HepG2 (cell line): ENCODE data around the gene PRIMPOL. TPM values are rescaled to one million over a fixed set of nuclear protein-coding genes. Genes with fewer than 3 reads are reported as not detected.

ENCODE experiments used
- ATAC-seq: fragments of 200-7000 bp; cut with Tn5 transposase; 3 replicates; pipeline ENCODE4 v1.9.1; 2020; ENCODE audit warnings: mild to moderate bottlenecking, moderate library complexity
- BruUV-seq: library from RNA; stranded (reverse); fragments of 400-500 nt; replicated peaks from 2 replicates; lab custom pipeline; 2021; lab: Mats Ljungman, UMichigan
- CTCF ChIA-PET: fragments of 300-600 bp; formaldehyde crosslinking; extraction: SDS; loops from one replicate; lab custom pipeline; 2021; ENCODE audit warnings: low total read pairs, inconsistent platforms, low intra/inter-chr PET ratio; lab: Yijun Ruan, JAX
- POLR2A ChIA-PET: fragments of 350-600 bp; sonication (Branson Sonifier 250); formaldehyde crosslinking; loops from one replicate; lab custom pipeline; 2020; ENCODE audit warnings: antibody characterized with exemption, inconsistent platforms; lab: Yijun Ruan, JAX
- DNase-seq: peaks from one replicate; pipeline ENCODE4 v3.0.0-alpha.2; 2015; ENCODE audit warnings: low spot score
- FAIRE-seq: peaks from 3 replicates; lab custom pipeline; 2011; peaks lifted over from hg19 to GRCh38; lab: Jason Lieb, UNC
- H2AFZ ChIP-seq: one replicate; pipeline ENCODE4 v1.6.1; 2011; ENCODE audit warnings: low read length, inconsistent platforms
- H3K27ac ChIP-seq: fragments of 300-600 bp; 3 replicates; pipeline ENCODE4 v1.8.0; 2011; ENCODE audit warnings: mixed run types, mild to moderate bottlenecking, mixed read lengths, low read length, inconsistent platforms; ENCODE audit not compliant: insufficient read depth; ENCODE audit errors: extremely low read length
- H3K27me3 ChIP-seq, 2 experiments: fragments of 200-600 bp in 1 of 2; 2 replicates in 1 of 2; 3 replicates in 1 of 2; pipeline versions ENCODE4 v1.6.0 to v1.8.0; 2011; ENCODE audit warnings: low read length in 2 of 2, mild to moderate bottlenecking in 2 of 2, moderate library complexity in 2 of 2, inconsistent platforms in 1 of 2; ENCODE audit not compliant: insufficient read depth in 2 of 2, control insufficient read depth in 1 of 2
- H3K36me3 ChIP-seq, 2 experiments: fragments of 200-600 bp in 1 of 2; replicated peaks in 1 of 2; 2 replicates in 1 of 2; 3 replicates in 1 of 2; pipeline versions ENCODE4 v1.5.1 to v1.8.0; 2011; ENCODE audit warnings: low read length in 2 of 2, inconsistent platforms in 1 of 2; ENCODE audit not compliant: insufficient read depth in 2 of 2, control insufficient read depth in 1 of 2
- H3K4me1 ChIP-seq: 2 replicates; pipeline ENCODE4 v1.5.1; 2012; ENCODE audit warnings: low read length, inconsistent platforms; ENCODE audit not compliant: insufficient read depth
- H3K4me2 ChIP-seq: 2 replicates; pipeline ENCODE4 v1.6.0; 2011; ENCODE audit warnings: low read depth, low read length, inconsistent platforms
- H3K4me3 ChIP-seq, 3 experiments: fragments of 200-600 bp in 1 of 3; sonication (generic), shearing (Covaris generic) in 1 of 3; replicated peaks in 1 of 3; 2 replicates each; pipeline ENCODE4 v1.5.1; 2011 to 2016; ENCODE audit warnings: low read length in 3 of 3, inconsistent platforms in 2 of 3, low read depth in 2 of 3, mild to moderate bottlenecking in 2 of 3, control low read depth in 1 of 3, mixed read lengths in 1 of 3; ENCODE audit not compliant: insufficient read depth in 1 of 3
- H3K79me2 ChIP-seq: one replicate; pipeline ENCODE4 v1.6.1; 2011; ENCODE audit warnings: low read length, inconsistent platforms; ENCODE audit not compliant: insufficient read depth
- H3K9ac ChIP-seq: 2 replicates; pipeline ENCODE4 v1.6.0; 2011; ENCODE audit warnings: mild to moderate bottlenecking, low read depth, low read length, inconsistent platforms; ENCODE audit not compliant: insufficient read depth
- H3K9me3 ChIP-seq: 2 replicates; pipeline ENCODE4 v1.5.1; 2012; ENCODE audit warnings: mild to moderate bottlenecking, low read length
- H4K20me1 ChIP-seq: 2 replicates; pipeline ENCODE4 v1.6.0; 2011; ENCODE audit warnings: inconsistent platforms, mild to moderate bottlenecking, low read length, moderate library complexity; ENCODE audit not compliant: insufficient read depth
- FIP1L1 ChIP-seq: fragments of 200-400 bp; formaldehyde crosslinking; IDR thresholded peaks from 2 replicates; pipeline ENCODE4 v1.6.1; 2018; ENCODE audit warnings: low read depth, mild to moderate bottlenecking, low read length, moderate library complexity, borderline replicate concordance; ENCODE audit not compliant: insufficient read depth
- IRF2 ChIP-seq: IDR thresholded peaks from 2 replicates; pipeline ENCODE4 v1.6.1; 2018; ENCODE audit warnings: missing genetic modification reagents, missing compliant biosample characterization
- JUNB ChIP-seq: sonication (generic); formaldehyde crosslinking; IDR thresholded peaks from 2 replicates; pipeline ENCODE4 v1.8.0; 2022; ENCODE audit warnings: missing genetic modification reagents, mild to moderate bottlenecking, borderline replicate concordance
- MAFG ChIP-seq: sonication (generic); formaldehyde crosslinking; IDR thresholded peaks from 2 replicates; pipeline ENCODE4 v1.5.1; 2020; ENCODE audit warnings: mild to moderate bottlenecking, missing genetic modification reagents
- NFIB ChIP-seq: sonication (generic); formaldehyde crosslinking; IDR thresholded peaks from 2 replicates; pipeline ENCODE4 v1.9.0; 2021; ENCODE audit warnings: missing genetic modification reagents, mild to moderate bottlenecking, borderline replicate concordance
- PTBP1 ChIP-seq: fragments of 200-400 bp; formaldehyde crosslinking; IDR thresholded peaks from 2 replicates; pipeline ENCODE4 v1.6.1; 2018; ENCODE audit warnings: low read length, low read depth; ENCODE audit not compliant: poor library complexity, severe bottlenecking
- SRSF1 ChIP-seq: fragments of 200-400 bp; formaldehyde crosslinking; optimal IDR thresholded peaks from 2 replicates; pipeline ENCODE3; 2017; ENCODE audit warnings: mild to moderate bottlenecking, low read depth, low read length, moderate library complexity
- STAG1 ChIP-seq: sonication (generic); formaldehyde crosslinking; IDR thresholded peaks from 2 replicates; pipeline ENCODE4 v1.4.0; 2020; ENCODE audit warnings: missing genetic modification reagents
- ZNF354B ChIP-seq: sonication (generic); formaldehyde crosslinking; IDR thresholded peaks from 2 replicates; pipeline ENCODE4 v1.8.0; 2022; ENCODE audit warnings: mild to moderate bottlenecking, missing genetic modification reagents
- ZNF512B ChIP-seq: sonication (generic); formaldehyde crosslinking; IDR thresholded peaks from 2 replicates; pipeline ENCODE4 v1.5.1; 2020; ENCODE audit warnings: missing genetic modification reagents, mild to moderate bottlenecking, borderline replicate concordance
- ZNF7 ChIP-seq: IDR thresholded peaks from 2 replicates; pipeline ENCODE4 v1.6.1; 2016; ENCODE audit warnings: missing biosample characterization, missing genetic modification reagents
- in situ Hi-C: cut with HindIII; loops from 2 replicates; pipeline ENCODE4 v1.10.0; 2017; ENCODE audit warnings: low pct_unique_long_range_greater_than_20kb; ENCODE audit not compliant: extremely low pct_ligation_motif_present
- intact Hi-C: fragments of 100-400 bp; cut with micrococcal nuclease; formaldehyde crosslinking; loops from one replicate; pipeline ENCODE4 v1.10.0; 2022; ENCODE audit not compliant: unreplicated experiment
- polyA plus RNA-seq, 8 experiments: library from polyadenylated mRNA; depleted of rRNA in 3 of 8; stranded (reverse) in 7 of 8; unstranded in 1 of 8; fragments of >200 nt; fragmentation: Illumina TruSeq in 4 of 8; extraction: Trizol in 4 of 8; gene quantifications; 2 replicates each; pipeline versions ENCODE4 v1.2.1 to v1.2.3, GENCODE V29; 2011 to 2016; ENCODE audit warnings: low read depth in 4 of 8, missing spikeins in 1 of 8, mixed read lengths in 1 of 8; ENCODE audit not compliant: insufficient read depth in 1 of 8
- total RNA-seq, 5 experiments: library from RNA; depleted of rRNA; stranded (reverse); fragments of >200 nt; fragmentation: Illumina TruSeq; extraction: Trizol; gene quantifications; 2 replicates each; pipeline ENCODE4 v1.2.3, GENCODE V29; 2016; ENCODE audit warnings: low read depth in 1 of 5
- TF ChIP-seq, protein P1 (sequence below): sonication (generic); formaldehyde crosslinking; IDR thresholded peaks from 2 replicates; pipeline ENCODE4 v1.4.0; 2020; ENCODE audit warnings: missing genetic modification reagents
- TF ChIP-seq, protein P2 (sequence below): sonication (generic); formaldehyde crosslinking; conservative IDR thresholded peaks from 2 replicates; pipeline ENCODE4 v1.5.0; 2020; ENCODE audit warnings: missing genetic modification reagents
- TF ChIP-seq, protein P3 (sequence below): sonication (generic); formaldehyde crosslinking; IDR thresholded peaks from 2 replicates; pipeline ENCODE4 v1.4.0; 2020; ENCODE audit warnings: missing genetic modification reagents

Gene PRIMPOL
- total and polyA plus RNA-seq, 2 of the 13 experiments (the other 11 are each of a cell fraction or from before 2014, with no cell fraction given) = 7.3 to 11.0 TPM

- TF ChIP-seq ZNF512B (CRISPR knock-in tag) = no peak
- TF ChIP-seq, all 625 proteins: peak for 0
Measured at GRCh38 chr4:184693056-184693455, 43.5 kb downstream of the PRIMPOL start (continued).

GRCh38 chr4:184694412-184694956 is 44.9 kb downstream of the PRIMPOL start:
- no peak overlapping the region for H3K4me3 ChIP-seq
- in situ Hi-C loops = no loop called here
- CTCF ChIA-PET = no interaction called here
- no peak overlapping the region for H3K4me2 ChIP-seq
- no peaks in the 10 kb centered on the region for H3K27me3 ChIP-seq
- H3K36me3 ChIP-seq = peaks cover 3 to 36% of the 10 kb centered on the region in 2 experiments
- H4K20me1 ChIP-seq = no peaks in the 10 kb centered on the region
- ATAC-seq = no peak
- intact Hi-C loops = no loop called here
- no peak overlapping the region for H2AFZ ChIP-seq
- no peaks in the 10 kb centered on the region for H3K79me2 ChIP-seq
- no peaks in the 10 kb centered on the region for H3K9me3 ChIP-seq
- POLR2A ChIA-PET = interaction anchor here (0.6 kb wide), 1 partner anchor 45 kb away, joined by 3 read pairs; the partner anchor contains the start of genes CASP3 and PRIMPOL
- BruUV-seq = no TSS peak
- H3K27ac ChIP-seq = no peak overlapping the region
- no peak overlapping the region for H3K9ac ChIP-seq
- no peak for FAIRE-seq
- DNase-seq = no peak
- H3K4me1 ChIP-seq = no peaks in the 10 kb centered on the region
- TF ChIP-seq, protein P1, sequence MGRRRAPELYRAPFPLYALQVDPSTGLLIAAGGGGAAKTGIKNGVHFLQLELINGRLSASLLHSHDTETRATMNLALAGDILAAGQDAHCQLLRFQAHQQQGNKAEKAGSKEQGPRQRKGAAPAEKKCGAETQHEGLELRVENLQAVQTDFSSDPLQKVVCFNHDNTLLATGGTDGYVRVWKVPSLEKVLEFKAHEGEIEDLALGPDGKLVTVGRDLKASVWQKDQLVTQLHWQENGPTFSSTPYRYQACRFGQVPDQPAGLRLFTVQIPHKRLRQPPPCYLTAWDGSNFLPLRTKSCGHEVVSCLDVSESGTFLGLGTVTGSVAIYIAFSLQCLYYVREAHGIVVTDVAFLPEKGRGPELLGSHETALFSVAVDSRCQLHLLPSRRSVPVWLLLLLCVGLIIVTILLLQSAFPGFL (CRISPR knock-in tag) = no peak
- no peak for TF ChIP-seq NFIB (CRISPR knock-in tag)
- TF ChIP-seq IRF2 (CRISPR knock-in tag) = no peak
- no peak for TF ChIP-seq FIP1L1
- TF ChIP-seq STAG1 (CRISPR knock-in tag) = no peak
- TF ChIP-seq, protein P2, sequence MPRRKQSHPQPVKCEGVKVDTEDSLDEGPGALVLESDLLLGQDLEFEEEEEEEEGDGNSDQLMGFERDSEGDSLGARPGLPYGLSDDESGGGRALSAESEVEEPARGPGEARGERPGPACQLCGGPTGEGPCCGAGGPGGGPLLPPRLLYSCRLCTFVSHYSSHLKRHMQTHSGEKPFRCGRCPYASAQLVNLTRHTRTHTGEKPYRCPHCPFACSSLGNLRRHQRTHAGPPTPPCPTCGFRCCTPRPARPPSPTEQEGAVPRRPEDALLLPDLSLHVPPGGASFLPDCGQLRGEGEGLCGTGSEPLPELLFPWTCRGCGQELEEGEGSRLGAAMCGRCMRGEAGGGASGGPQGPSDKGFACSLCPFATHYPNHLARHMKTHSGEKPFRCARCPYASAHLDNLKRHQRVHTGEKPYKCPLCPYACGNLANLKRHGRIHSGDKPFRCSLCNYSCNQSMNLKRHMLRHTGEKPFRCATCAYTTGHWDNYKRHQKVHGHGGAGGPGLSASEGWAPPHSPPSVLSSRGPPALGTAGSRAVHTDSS = no peak
- TF ChIP-seq, protein P3, sequence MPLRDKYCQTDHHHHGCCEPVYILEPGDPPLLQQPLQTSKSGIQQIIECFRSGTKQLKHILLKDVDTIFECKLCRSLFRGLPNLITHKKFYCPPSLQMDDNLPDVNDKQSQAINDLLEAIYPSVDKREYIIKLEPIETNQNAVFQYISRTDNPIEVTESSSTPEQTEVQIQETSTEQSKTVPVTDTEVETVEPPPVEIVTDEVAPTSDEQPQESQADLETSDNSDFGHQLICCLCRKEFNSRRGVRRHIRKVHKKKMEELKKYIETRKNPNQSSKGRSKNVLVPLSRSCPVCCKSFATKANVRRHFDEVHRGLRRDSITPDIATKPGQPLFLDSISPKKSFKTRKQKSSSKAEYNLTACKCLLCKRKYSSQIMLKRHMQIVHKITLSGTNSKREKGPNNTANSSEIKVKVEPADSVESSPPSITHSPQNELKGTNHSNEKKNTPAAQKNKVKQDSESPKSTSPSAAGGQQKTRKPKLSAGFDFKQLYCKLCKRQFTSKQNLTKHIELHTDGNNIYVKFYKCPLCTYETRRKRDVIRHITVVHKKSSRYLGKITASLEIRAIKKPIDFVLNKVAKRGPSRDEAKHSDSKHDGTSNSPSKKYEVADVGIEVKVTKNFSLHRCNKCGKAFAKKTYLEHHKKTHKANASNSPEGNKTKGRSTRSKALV (CRISPR knock-in tag) = no peak
- no peak for TF ChIP-seq MAFG (CRISPR knock-in tag)
- TF ChIP-seq ZNF354B (CRISPR knock-in tag) = no peak
- no peak for TF ChIP-seq PTBP1
- no peak for TF ChIP-seq JUNB (CRISPR knock-in tag)
- no peak for TF ChIP-seq SRSF1
- TF ChIP-seq ZNF7 (CRISPR knock-in tag) = no peak
